Endothelial cell of umbilical vein (primary cell): ENCODE measurements around the gene CD48.

Source experiments
- EZH2 ChIP-seq: IDR thresholded peaks from 2 replicates; pipeline ENCODE4 v1.6.1; 2012; ENCODE audit warnings: borderline replicate concordance, low read depth, mild to moderate bottlenecking, moderate library complexity, low read length, inconsistent platforms; ENCODE audit not compliant: severe bottlenecking
- JUN ChIP-seq: IDR thresholded peaks from 2 replicates; pipeline ENCODE4 v1.6.1; 2011; ENCODE audit warnings: borderline replicate concordance, low read depth; ENCODE audit not compliant: insufficient read length, insufficient read depth
- POLR2A ChIP-seq: IDR thresholded peaks from 2 replicates; pipeline ENCODE4 v1.6.1; 2012; ENCODE audit warnings: low read depth, mild to moderate bottlenecking, control low read depth, low read length
- POLR2AphosphoS5 ChIP-seq: IDR thresholded peaks from 2 replicates; pipeline ENCODE4 v1.6.1; 2012; ENCODE audit warnings: low read depth, mild to moderate bottlenecking, control low read depth, low read length, moderate library complexity; ENCODE audit not compliant: insufficient read depth
- TF ChIP-seq, protein P1 (sequence below), 2 donors: IDR thresholded peaks; 1 replicate in 1 of 2; 2 replicates in 1 of 2; pipeline ENCODE4 v1.5.1; 2011; ENCODE audit warnings: low read length in 2 of 2, mild to moderate bottlenecking in 2 of 2, moderate library complexity in 2 of 2, control low read depth in 1 of 2, inconsistent platforms in 1 of 2, low read depth in 1 of 2; ENCODE audit not compliant: insufficient read depth in 1 of 2; ENCODE audit errors: extremely low read depth in 1 of 2
- TF ChIP-seq, protein P2 (sequence below): IDR thresholded peaks from 2 replicates; pipeline ENCODE4 v1.6.1; 2011; ENCODE audit not compliant: insufficient read depth, insufficient read length

DNA sequence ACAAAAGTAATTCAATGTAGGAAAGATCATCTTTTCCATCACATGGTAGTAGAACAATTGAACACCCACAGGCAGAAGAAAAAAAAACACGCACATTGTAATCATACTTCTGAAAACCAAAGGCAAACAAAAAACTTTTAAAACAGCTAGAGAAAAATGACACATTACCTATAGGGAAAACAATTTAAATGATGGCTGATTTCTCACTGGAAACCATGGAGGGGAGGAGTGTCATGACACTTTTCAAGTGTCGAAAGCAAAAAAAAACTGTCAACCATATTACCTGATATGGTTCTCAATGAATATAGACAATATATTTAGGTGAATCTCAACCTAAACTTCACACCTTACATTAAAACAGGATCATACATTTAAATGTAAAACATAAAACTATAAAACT, 26.6 kb upstream of the CD48 start:
- no peak for TF ChIP-seq POLR2A
- TF ChIP-seq, protein P1, sequence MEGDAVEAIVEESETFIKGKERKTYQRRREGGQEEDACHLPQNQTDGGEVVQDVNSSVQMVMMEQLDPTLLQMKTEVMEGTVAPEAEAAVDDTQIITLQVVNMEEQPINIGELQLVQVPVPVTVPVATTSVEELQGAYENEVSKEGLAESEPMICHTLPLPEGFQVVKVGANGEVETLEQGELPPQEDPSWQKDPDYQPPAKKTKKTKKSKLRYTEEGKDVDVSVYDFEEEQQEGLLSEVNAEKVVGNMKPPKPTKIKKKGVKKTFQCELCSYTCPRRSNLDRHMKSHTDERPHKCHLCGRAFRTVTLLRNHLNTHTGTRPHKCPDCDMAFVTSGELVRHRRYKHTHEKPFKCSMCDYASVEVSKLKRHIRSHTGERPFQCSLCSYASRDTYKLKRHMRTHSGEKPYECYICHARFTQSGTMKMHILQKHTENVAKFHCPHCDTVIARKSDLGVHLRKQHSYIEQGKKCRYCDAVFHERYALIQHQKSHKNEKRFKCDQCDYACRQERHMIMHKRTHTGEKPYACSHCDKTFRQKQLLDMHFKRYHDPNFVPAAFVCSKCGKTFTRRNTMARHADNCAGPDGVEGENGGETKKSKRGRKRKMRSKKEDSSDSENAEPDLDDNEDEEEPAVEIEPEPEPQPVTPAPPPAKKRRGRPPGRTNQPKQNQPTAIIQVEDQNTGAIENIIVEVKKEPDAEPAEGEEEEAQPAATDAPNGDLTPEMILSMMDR (IDR thresholded peaks at IDR 0.05; ENCODE audit: extremely low read depth in 1 of 2, insufficient read depth in 1 of 2, low read depth in 1 of 2, low read length in 2 of 2) = no peak
- no peak for TF ChIP-seq JUN
- TF ChIP-seq, protein P2, sequence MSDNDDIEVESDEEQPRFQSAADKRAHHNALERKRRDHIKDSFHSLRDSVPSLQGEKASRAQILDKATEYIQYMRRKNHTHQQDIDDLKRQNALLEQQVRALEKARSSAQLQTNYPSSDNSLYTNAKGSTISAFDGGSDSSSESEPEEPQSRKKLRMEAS = no peak
- no peak for TF ChIP-seq EZH2
- no peak for TF ChIP-seq POLR2AphosphoS5
